Measurements from ENCODE around the gene OSBP.

OSBP gene

GRCh38 chr11:59607703-59608454 is 7.7 kb downstream of the OSBP start:
- no peak for DNase-seq

- no peak for DNase-seq
These were observed 13.1 kb downstream of the OSBP start for GRCh38 chr11:59602432-59602831.

GRCh38 chr11:59601788-59602187 is 13.8 kb downstream of the OSBP start:
- DNase-seq: no peak

DNA sequence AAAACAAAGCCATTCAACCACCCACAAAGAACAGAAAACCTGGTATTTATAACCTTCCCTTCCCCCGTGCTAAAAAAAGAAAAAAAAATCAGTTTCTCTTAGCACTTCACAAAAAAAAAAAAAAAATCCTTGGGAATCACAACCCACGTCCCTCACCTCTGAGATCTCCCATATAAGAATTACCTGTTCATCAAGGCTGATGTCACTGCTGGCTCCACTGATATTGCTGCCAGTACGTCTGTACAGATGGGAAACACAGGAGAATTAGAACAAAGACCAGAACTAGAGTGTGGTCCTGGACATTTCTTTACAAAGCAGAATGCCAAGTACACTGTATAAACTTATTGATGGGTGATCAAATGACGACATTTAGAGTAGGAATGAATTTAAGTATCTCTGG is 14.9 kb downstream of the OSBP start:
- no peak for DNase-seq

DNA sequence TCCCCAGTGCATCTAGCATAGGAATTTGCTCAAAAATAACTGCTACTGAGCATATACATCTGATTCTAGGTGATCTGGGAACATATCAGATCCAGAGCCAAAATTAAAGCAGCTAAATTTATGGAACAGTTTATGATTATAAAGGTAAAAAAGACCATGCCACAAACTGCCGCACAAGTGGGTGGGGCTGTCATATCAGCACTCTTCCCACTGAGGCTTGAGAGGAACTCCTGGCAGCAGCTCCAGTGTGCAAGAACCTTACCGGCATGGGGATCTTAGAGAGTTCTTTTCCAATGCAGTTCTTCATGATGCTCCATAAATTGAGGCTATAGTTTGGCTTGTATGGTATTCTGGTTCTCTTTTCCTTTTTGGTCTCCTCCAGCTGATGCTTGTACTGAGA is 15.3 kb downstream of the OSBP start:
- no peak for DNase-seq

GRCh38 chr11:59598961-59599360 is 16.6 kb downstream of the OSBP start:
- no peak for DNase-seq

GRCh38 chr11:59584294-59584693 is 31.3 kb downstream of the OSBP start:
- DNase-seq: no peak

GRCh38 chr11:59582006-59582405 is 33.6 kb downstream of the OSBP start:
- DNase-seq: no peak

DNA sequence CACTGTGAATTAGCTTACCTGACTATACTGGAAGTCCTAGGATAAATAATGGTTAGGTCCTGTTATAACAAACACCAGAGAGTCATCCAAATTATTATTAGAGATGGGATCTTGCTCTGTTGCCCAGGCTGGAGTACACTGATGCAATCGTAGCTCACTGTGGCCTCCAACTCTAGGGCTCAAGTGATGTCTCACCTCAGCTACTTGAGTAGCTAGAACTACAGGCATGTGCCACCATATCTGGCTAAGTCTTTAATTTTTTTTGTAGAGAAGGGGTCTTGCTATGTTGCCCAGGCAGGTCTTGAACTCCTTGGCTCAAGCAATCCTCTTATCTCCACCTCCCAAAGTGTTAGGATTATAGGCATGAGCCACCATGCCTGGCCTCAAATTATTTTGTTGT is 37.2 kb downstream of the OSBP start:
- DNase-seq: no peak

- no peak for DNase-seq
These were observed 40.1 kb downstream of the OSBP start for GRCh38 chr11:59575505-59575904.

DNA sequence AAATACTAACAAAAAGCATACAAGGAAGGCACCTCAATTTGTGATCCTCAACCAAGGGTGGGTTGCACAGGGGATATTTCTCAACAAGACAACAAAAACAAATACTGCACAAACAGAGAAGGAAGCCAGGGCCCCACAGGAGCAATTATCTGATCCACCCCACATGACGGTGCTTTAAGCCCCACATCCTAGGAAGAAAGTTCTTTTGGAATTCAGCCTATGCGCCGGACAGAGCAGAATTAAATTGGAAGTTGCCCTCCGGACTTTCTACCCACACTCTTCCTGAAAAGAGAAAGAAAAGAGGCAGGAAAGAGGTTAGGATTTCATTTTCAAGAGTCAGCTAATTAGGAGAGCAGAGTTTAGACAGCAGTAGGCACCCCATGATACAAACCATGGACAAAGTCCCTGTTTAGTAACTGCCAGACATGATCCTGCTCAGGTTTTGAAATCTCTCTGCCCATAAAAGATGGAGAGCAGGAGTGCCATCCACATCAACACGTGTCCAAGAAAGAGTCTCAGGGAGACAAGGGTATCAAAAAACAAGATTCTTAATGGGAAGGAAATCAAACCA is 40.6 kb downstream of the OSBP start:
- no peak for DNase-seq

DNA sequence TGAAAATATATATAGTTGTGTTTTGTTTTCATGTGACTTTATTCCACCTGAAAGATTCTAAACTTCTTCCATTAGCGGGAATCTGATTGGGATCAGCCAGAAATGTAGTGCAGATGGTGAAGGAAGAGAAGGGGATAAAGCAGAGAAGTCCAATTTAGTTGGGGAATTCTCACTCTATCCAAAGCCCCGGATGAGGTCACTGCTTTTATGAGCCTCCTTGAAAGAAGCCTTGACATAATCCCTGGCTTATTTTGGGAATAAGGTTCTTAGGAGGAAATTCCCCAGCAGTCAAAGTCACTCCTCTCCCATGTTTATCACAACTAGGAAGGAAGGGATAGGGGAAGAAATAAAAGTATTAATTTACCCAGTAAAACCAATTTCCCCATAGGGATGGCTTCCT is 41.1 kb downstream of the OSBP start:
- DNase-seq: no peak

DNA sequence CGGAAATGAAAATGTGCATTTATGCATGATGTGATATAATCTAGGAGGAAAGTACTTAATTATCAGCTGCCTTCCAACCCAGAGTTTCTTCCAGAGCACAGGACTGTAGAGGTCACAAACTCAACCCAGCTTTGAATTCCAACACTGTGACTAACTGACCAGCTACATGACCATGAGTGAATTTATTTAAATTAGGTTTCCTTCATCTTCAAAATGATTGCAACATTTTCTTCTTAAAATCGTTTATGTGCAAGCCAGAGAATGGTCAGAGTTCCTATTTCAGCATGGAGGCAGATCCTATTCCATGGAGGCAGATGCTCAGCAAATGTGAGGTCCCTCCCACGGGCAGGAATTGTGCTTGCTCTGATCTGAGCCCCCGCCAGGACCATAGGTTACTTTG is 42.4 kb downstream of the OSBP start:
- no peak for DNase-seq

DNA sequence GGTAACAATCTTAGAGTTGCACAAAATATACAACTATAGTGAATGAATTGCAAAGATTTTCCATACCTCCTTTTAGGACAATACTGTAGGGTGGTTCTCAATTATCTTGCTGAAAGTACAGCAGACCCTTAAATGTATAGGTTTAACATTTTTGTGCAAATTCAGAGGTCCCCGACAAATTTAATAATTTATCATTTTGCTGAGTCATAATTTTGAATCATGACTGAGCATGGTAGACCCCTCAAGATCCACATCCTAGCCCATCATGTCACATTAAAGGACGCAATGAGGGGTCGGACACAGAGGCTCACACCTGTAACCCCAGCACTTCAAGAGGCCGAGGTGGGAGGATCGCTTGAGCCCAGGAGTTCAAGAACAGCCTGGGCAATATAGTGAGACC is 43.5 kb downstream of the OSBP start:
- DNase-seq: no peak

DNA sequence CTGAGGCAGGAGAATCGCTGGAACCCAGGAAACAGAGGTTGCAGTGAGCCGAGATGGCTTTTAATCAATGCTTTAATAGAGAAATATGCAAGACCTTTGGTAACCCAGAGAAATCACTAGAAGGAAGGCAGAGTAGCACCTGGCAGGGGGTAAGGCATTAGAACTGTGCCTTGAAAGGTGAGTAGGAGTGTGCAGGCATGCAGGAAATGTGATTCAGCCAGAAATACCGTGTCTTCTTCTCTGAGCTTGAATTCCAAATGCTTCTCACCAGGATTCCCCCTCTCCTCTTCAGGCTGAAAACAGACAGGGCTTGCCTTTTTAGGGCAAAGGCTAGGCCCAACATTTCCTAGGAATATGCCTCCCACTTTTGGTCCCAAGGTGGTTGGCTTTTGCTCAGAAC is 53.3 kb downstream of the OSBP start:
- DNase-seq: no peak

- DNase-seq: peak; percentile 87
These were observed 54.7 kb downstream of the OSBP start for GRCh38 chr11:59560702-59561473.

GRCh38 chr11:59560290-59560701 is 55.3 kb downstream of the OSBP start:
- peak; percentile 82 for DNase-seq

GRCh38 chr11:59559886-59560285 is 55.7 kb downstream of the OSBP start:
- DNase-seq: no peak

- DNase-seq: no peak
These were observed 57.3 kb downstream of the OSBP start for GRCh38 chr11:59558270-59558643.

- DNase-seq: no peak
These were observed 58.6 kb downstream of the OSBP start for GRCh38 chr11:59556917-59557348.

DNA sequence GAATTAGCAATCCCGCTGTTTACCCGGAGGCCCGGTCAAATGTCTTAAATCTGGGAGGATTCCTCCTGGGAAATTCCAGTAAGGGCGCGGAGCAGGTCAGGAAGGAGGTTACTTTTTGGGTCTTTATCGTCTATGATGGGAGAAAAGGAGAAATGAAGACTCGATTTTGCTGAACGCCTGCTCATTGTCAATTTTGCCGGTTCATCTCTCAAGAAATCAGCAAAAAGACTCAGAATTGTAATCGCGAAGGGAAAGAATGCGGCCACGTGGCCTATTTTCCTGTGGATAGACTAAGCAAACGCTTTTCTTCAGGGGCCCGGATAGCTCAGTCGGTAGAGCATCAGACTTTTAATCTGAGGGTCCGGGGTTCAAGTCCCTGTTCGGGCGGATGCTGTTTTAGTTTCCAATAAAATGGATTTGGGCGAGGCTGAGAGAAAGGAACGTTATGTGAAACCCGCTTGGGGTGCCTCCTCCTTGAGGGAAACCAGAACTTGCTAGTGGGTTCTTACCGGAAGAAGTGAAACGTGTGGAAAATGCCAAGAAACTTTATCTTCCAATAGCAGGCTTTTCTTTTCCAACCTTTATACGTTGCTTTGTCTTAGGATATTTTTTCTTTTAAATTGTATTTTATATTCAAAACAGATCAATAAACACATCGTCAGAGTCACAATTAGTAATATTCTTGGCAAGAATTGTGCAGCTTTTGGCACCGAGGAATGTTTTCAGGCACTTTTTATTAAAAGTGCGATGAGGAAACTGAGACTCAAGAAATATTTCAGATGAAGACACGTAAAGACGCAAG is 59.3 kb downstream of the OSBP start:
- peak; percentile 85 for DNase-seq

GRCh38 chr11:59555601-59556114 is 59.9 kb downstream of the OSBP start:
- no peak for DNase-seq

- no peak for DNase-seq
These were observed 62.3 kb downstream of the OSBP start for GRCh38 chr11:59553323-59553722.

Data from stimulated activated CD4-positive, alpha-beta T cell treated with anti-CD3 and anti-CD28 coated beads, Interleukin-1b, Interleukin-23, amount 100 ng/mL, for 48 hours (primary cell).